MM.1S (cell line): ENCODE data around the gene NPC1L1.

Experiments
- CTCF ChIP-seq: fragments of 300-600 bp; sonication (generic); IDR thresholded peaks from 2 replicates; pipeline ENCODE4 v1.5.1; 2016; ENCODE audit warnings: antibody characterized with exemption, low read length, mixed read lengths
- EZH2 ChIP-seq: fragments of 300-600 bp; sonication (generic); optimal IDR thresholded peaks from 2 replicates; pipeline ENCODE3; 2017; ENCODE audit warnings: low read depth, mild to moderate bottlenecking, antibody characterized with exemption, low read length, mixed read lengths
- EZH2phosphoT487 ChIP-seq: fragments of 300-600 bp; sonication (generic); IDR thresholded peaks from 2 replicates; pipeline ENCODE4 v1.6.1; 2018; ENCODE audit warnings: antibody characterized with exemption, low read length

GRCh38 chr7:44465490-44465889 lies 75.6 kb downstream of the NPC1L1 start:
- TF ChIP-seq EZH2phosphoT487 = no peak
- TF ChIP-seq EZH2 = no peak
- TF ChIP-seq CTCF = no peak
